H1 (cell line): ENCODE data around the gene DDC. TPM values are rescaled to one million over a fixed set of nuclear protein-coding genes. Genes with fewer than 3 reads are reported as not detected.
A peak's percentile ranks its signal among the peaks of the same experiment; 100 is the strongest.

Experiments
- CTCF ChIA-PET: fragments of 300-600 bp; sonication (Branson Sonifier 250); formaldehyde crosslinking; loops from one replicate; lab custom pipeline; 2021; ENCODE audit not compliant: partially characterized antibody; lab: Charles Lee
- POLR2A ChIA-PET: fragments of 300-600 bp; sonication (Branson Sonifier 250); formaldehyde crosslinking; loops from one replicate; lab custom pipeline; 2021; ENCODE audit warnings: inconsistent platforms; ENCODE audit not compliant: partially characterized antibody; lab: Charles Lee
- DNase-seq, 2 experiments: peaks; one replicate each; pipeline versions ENCODE4 v3.0.0 to v3.0.0-alpha.2; 2010 to 2022; ENCODE audit warnings: low spot score in 2 of 2, low read depth in 1 of 2, mixed read lengths in 1 of 2
- FAIRE-seq: peaks from 2 replicates; lab custom pipeline; 2011; peaks lifted over from hg19 to GRCh38; lab: Jason Lieb, UNC
- H2AFZ ChIP-seq: 2 replicates; pipeline ENCODE4 v1.8.1; 2012; ENCODE audit warnings: low read length, inconsistent platforms
- H2AK5ac ChIP-seq: 2 replicates; pipeline ENCODE4 v1.6.1; 2013; ENCODE audit warnings: low read depth, low read length
- H2BK120ac ChIP-seq: replicated peaks from 2 replicates; pipeline ENCODE3; 2013; ENCODE audit warnings: low read depth, low read length, inconsistent platforms
- H2BK12ac ChIP-seq: 2 replicates; pipeline ENCODE4 v1.6.1; 2013; ENCODE audit warnings: low read depth, low read length
- H2BK15ac ChIP-seq: 2 replicates; pipeline ENCODE4 v1.6.1; 2013; ENCODE audit warnings: low read length
- H2BK20ac ChIP-seq: 2 replicates; pipeline ENCODE4 v1.6.1; 2013; ENCODE audit warnings: low read length
- H2BK5ac ChIP-seq: 2 replicates; pipeline ENCODE4 v1.6.1; 2013; ENCODE audit warnings: low read depth, low read length
- H3K14ac ChIP-seq: 2 replicates; pipeline ENCODE4 v1.6.1; 2013; ENCODE audit warnings: inconsistent platforms; ENCODE audit not compliant: insufficient read length
- H3K18ac ChIP-seq: 2 replicates; pipeline ENCODE4 v1.6.1; 2013; ENCODE audit warnings: low read length; ENCODE audit errors: extremely low read depth
- H3K23ac ChIP-seq: 2 replicates; pipeline ENCODE4 v1.6.1; 2013; ENCODE audit warnings: inconsistent platforms; ENCODE audit not compliant: insufficient read length
- H3K23me2 ChIP-seq: 2 replicates; pipeline ENCODE4 v1.6.1; 2013; ENCODE audit warnings: low read depth, low read length
- H3K27ac ChIP-seq: 2 replicates; pipeline ENCODE4 v1.6.1; 2011; ENCODE audit warnings: low read depth, low read length, inconsistent platforms
- H3K27me3 ChIP-seq, 4 experiments: replicated peaks in 1 of 4; 1 replicate in 1 of 4; 2 replicates in 3 of 4; pipeline versions ENCODE4 v1.6.1 to v1.8.1; 2011 to 2013; ENCODE audit warnings: low read length in 3 of 4, mild to moderate bottlenecking in 3 of 4, inconsistent platforms in 2 of 4, mixed read lengths in 2 of 4, moderate library complexity in 1 of 4; ENCODE audit not compliant: control insufficient read depth in 3 of 4, insufficient read depth in 3 of 4; ENCODE audit errors: extremely low read depth in 1 of 4
- H3K36me3 ChIP-seq, 4 experiments: 2 replicates each; pipeline versions ENCODE4 v1.6.1 to v1.8.1; 2011 to 2013; ENCODE audit warnings: mild to moderate bottlenecking in 4 of 4, low read length in 3 of 4, moderate library complexity in 2 of 4, control low read depth in 1 of 4, inconsistent platforms in 1 of 4; ENCODE audit not compliant: insufficient read depth in 4 of 4, control insufficient read depth in 2 of 4
- H3K4ac ChIP-seq: replicated peaks from 2 replicates; pipeline ENCODE3; 2013; ENCODE audit warnings: low read length, low read depth, mixed read lengths, inconsistent platforms; ENCODE audit not compliant: insufficient read length
- H3K4me1 ChIP-seq, 4 experiments: replicated peaks in 1 of 4; 1 replicate in 1 of 4; 2 replicates in 3 of 4; pipeline versions ENCODE4 v1.6.1 to v1.8.1; 2011 to 2013; ENCODE audit warnings: low read length in 3 of 4, inconsistent platforms in 2 of 4, mixed read lengths in 1 of 4; ENCODE audit not compliant: insufficient read depth in 4 of 4, control insufficient read depth in 3 of 4
- H3K4me2 ChIP-seq, 2 experiments: 2 replicates each; pipeline versions ENCODE4 v1.6.1 to v1.8.1; 2011 to 2013; ENCODE audit warnings: low read depth in 2 of 2, low read length in 2 of 2, control low read depth in 1 of 2, inconsistent platforms in 1 of 2, mild to moderate bottlenecking in 1 of 2; ENCODE audit not compliant: insufficient read depth in 1 of 2
- H3K4me3 ChIP-seq, 4 experiments: fragments of 200-600, 300-600 bp in 1 of 4; sonication (generic), shearing (Covaris generic), sonication (Bioruptor Twin) in 1 of 4; 2 replicates each; pipeline versions ENCODE4 v1.5.1 to v1.8.1; 2011 to 2016; ENCODE audit warnings: low read length in 4 of 4, low read depth in 3 of 4, control low read depth in 2 of 4, inconsistent platforms in 2 of 4, mild to moderate bottlenecking in 2 of 4, mixed read lengths in 1 of 4, moderate library complexity in 1 of 4; ENCODE audit not compliant: insufficient read depth in 2 of 4; ENCODE audit errors: extremely low read depth in 1 of 4
- H3K56ac ChIP-seq: replicated peaks from 2 replicates; pipeline ENCODE3; 2013; ENCODE audit warnings: low read depth, mild to moderate bottlenecking, mixed read lengths, low read length, inconsistent platforms; ENCODE audit not compliant: insufficient read length
- H3K79me1 ChIP-seq: 2 replicates; pipeline ENCODE4 v1.6.1; 2013; ENCODE audit warnings: low read depth, low read length, control low read depth
- H3K79me2 ChIP-seq, 2 experiments: 2 replicates each; pipeline versions ENCODE4 v1.6.1 to v1.8.1; 2012 to 2013; ENCODE audit warnings: low read length in 2 of 2, mild to moderate bottlenecking in 2 of 2, inconsistent platforms in 1 of 2; ENCODE audit not compliant: insufficient read depth in 2 of 2, control insufficient read depth in 1 of 2
- H3K9ac ChIP-seq, 4 experiments: replicated peaks in 1 of 4; 1 replicate in 1 of 4; 2 replicates in 3 of 4; pipeline versions ENCODE4 v1.6.1 to v1.8.1; 2011 to 2013; ENCODE audit warnings: low read depth in 3 of 4, low read length in 3 of 4, control low read depth in 2 of 4, mild to moderate bottlenecking in 2 of 4, moderate library complexity in 2 of 4, inconsistent platforms in 1 of 4; ENCODE audit errors: extremely low read depth in 1 of 4
- H3K9me3 ChIP-seq, 2 experiments: 2 replicates each; pipeline versions ENCODE4 v1.6.1 to v1.8.1; 2012 to 2013; ENCODE audit warnings: mild to moderate bottlenecking in 2 of 2, moderate library complexity in 2 of 2, control low read depth in 1 of 2, inconsistent platforms in 1 of 2, low read depth in 1 of 2, low read length in 1 of 2, mixed read lengths in 1 of 2; ENCODE audit not compliant: insufficient read depth in 2 of 2
- H4K20me1 ChIP-seq, 2 experiments: replicated peaks in 1 of 2; 2 replicates each; pipeline versions ENCODE3 to v1.8.1; 2011 to 2013; ENCODE audit warnings: inconsistent platforms in 2 of 2, low read length in 2 of 2, mild to moderate bottlenecking in 1 of 2; ENCODE audit not compliant: insufficient read depth in 2 of 2, control insufficient read depth in 1 of 2
- H4K5ac ChIP-seq: 2 replicates; pipeline ENCODE4 v1.6.1; 2013; ENCODE audit warnings: low read length, low read depth, mixed read lengths, inconsistent platforms; ENCODE audit not compliant: insufficient read length
- H4K8ac ChIP-seq: 2 replicates; pipeline ENCODE4 v1.8.0; 2013; ENCODE audit warnings: mild to moderate bottlenecking, moderate library complexity, low read length, inconsistent platforms; ENCODE audit not compliant: insufficient read depth; ENCODE audit errors: extremely low read depth
- H4K91ac ChIP-seq: replicated peaks from 2 replicates; pipeline ENCODE3; 2013; ENCODE audit warnings: low read length, mixed read lengths, inconsistent platforms; ENCODE audit not compliant: insufficient read length
- RAD21 ChIP-seq, 2 experiments: IDR thresholded peaks in 1 of 2; conservative IDR thresholded peaks in 1 of 2; 2 replicates each; pipeline ENCODE4 v1.6.1; 2011; ENCODE audit warnings: low read depth in 2 of 2, low read length in 2 of 2, improper control_type of control experiment in 1 of 2, inconsistent platforms in 1 of 2, mild to moderate bottlenecking in 1 of 2, moderate library complexity in 1 of 2
- YY1 ChIP-seq: IDR thresholded peaks from 2 replicates; pipeline ENCODE4 v1.6.1; 2011; ENCODE audit warnings: low read depth, mild to moderate bottlenecking, low read length
- WGBS, 2 experiments: shearing (Covaris generic) in 1 of 2; methylation state at CpG; one replicate each; pipeline versions ENCODE4 v1.1.6 to v1.1.7; 2013 to 2015; ENCODE audit warnings: low lambda C conversion rate in 2 of 2, mixed read lengths in 2 of 2, inconsistent platforms in 1 of 2, low coverage in 1 of 2, missing lambda C conversion rate in 1 of 2; ENCODE audit not compliant: insufficient replicate concordance in 2 of 2, insufficient coverage in 1 of 2, insufficient read length in 1 of 2; ENCODE audit errors: extremely low coverage in 1 of 2, missing lambda C conversion rate in 1 of 2; 5-methylcytosine and 5-hydroxymethylcytosine counted together
- polyA plus RNA-seq, 7 experiments: library from polyadenylated mRNA; depleted of rRNA in 3 of 7; stranded (reverse) in 5 of 7; unstranded in 2 of 7; fragments of >200 nt in 5 of 7; fragments of 200-250 nt in 2 of 7; gene quantifications; 1 replicate in 5 of 7; 2 replicates in 1 of 7; 4 replicates in 1 of 7; pipeline versions ENCODE4 v1.2.1 to v1.2.3, GENCODE V29; 2011 to 2013; ENCODE audit warnings: missing spikeins in 2 of 7, mixed read lengths in 2 of 7
- total RNA-seq: library from RNA; stranded (reverse); fragmentation: NEBNext Ultra II Directional; extraction: Animal tissue kit (Norgen Biotek cat#: 25700); gene quantifications from 2 replicates; pipeline ENCODE4 v1.2.1, GENCODE V29; 2021
- TF ChIP-seq, protein P1 (sequence below): IDR thresholded peaks from 2 replicates; pipeline ENCODE4 v1.6.1; 2012; ENCODE audit warnings: inconsistent platforms
- TF ChIP-seq, protein P2 (sequence below), 3 experiments: IDR thresholded peaks; 1 replicate in 2 of 3; 2 replicates in 1 of 3; pipeline versions ENCODE4 v1.5.1 to v1.6.1; 2011; ENCODE audit warnings: low read length in 3 of 3, mild to moderate bottlenecking in 3 of 3, inconsistent platforms in 2 of 3, low read depth in 1 of 3, moderate library complexity in 1 of 3; ENCODE audit not compliant: insufficient read depth in 1 of 3; ENCODE audit errors: control extremely low read depth in 1 of 3
- TF ChIP-seq, protein P3 (sequence below): IDR thresholded peaks from 2 replicates; pipeline ENCODE4 v1.6.1; 2012; ENCODE audit warnings: inconsistent platforms

Gene DDC
- total and polyA plus RNA-seq, 2 of the 8 experiments (the other 6 are each of a cell fraction or from before 2014, with no cell fraction given), result 0.05 TPM; not detected in 1

DNA sequence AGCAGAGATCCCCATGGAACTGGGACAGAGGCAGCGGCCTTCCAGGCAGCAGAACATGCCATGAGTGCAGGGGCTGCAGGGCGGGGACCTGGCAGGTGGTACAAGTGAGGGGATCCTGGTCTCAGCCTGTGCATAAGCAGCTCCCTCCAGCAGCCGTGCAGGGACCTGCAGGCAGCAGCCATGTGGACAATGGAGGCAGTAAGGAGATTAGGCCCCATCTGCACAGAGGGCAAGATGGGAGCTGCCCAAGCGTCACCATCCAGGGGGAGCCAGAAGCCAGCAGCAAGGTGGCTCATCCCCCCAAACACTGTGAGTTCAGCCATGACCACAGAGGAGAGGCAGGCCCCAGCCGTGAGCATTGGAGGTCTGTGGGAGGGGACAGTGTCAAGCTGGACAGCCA is 3.1 kb downstream of the DDC start:
- Histone ChIP-seq H4K20me1 (peaks cover 0 to 2% of the 10 kb centered on the region in 2 experiments), H3K36me3 (no peaks in the 10 kb centered on the region), H4K8ac (no peak overlapping the region; the same call in none of the 2 replicates), H2BK20ac (no peak overlapping the region), H2AK5ac (no peak overlapping the region; the same call in 1 of the 2 replicates), H3K79me1 (no peaks in the 10 kb centered on the region), H3K18ac (no peak overlapping the region), H4K5ac (peak overlapping the region; percentile 21), H3K56ac (no peak overlapping the region), H3K23ac (no peak overlapping the region), H2AFZ (0 out of 2 replicates have a peak overlapping the region, but pooled peaks have one; percentile 60), H2BK15ac (no peak overlapping the region), H2BK120ac (no peak overlapping the region), H2BK5ac (0 out of 2 replicates have a peak overlapping the region, but pooled peaks have one; percentile 10), H3K23me2 (no peaks in the 10 kb centered on the region), H3K4me1 (peaks cover 0 to 3% (median 0%) of the 10 kb centered on the region in 4 experiments; a peak in 2 of 7 replicates), H2BK12ac (no peak overlapping the region; the same call in 1 of the 2 replicates), H3K4ac (no peak overlapping the region), H3K4me3 (no peak overlapping the region), H3K27ac (no peak overlapping the region), H3K9ac (no peak overlapping the region), H3K4me2 (no peak overlapping the region), H3K14ac (no peak overlapping the region), H3K9me3 (no peaks in the 10 kb centered on the region), H4K91ac (no peak overlapping the region), H3K27me3 (no peaks in the 10 kb centered on the region), H3K79me2 (no peaks in the 10 kb centered on the region)
- no peak for FAIRE-seq
- TF ChIP-seq RAD21 (IDR thresholded peaks at IDR 0.05 in 1 of 2, conservative IDR thresholded peaks at IDR 0.05 in 1 of 2; ENCODE audit: low read depth in 2 of 2, low read length in 2 of 2), result peak; percentile 22 to 43; a peak in 2 of 4 replicates
- TF ChIP-seq YY1, result no peak
- TF ChIP-seq, protein P1, sequence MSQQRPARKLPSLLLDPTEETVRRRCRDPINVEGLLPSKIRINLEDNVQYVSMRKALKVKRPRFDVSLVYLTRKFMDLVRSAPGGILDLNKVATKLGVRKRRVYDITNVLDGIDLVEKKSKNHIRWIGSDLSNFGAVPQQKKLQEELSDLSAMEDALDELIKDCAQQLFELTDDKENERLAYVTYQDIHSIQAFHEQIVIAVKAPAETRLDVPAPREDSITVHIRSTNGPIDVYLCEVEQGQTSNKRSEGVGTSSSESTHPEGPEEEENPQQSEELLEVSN, result 0 out of 2 replicates have a peak, but pooled peaks have one; percentile 17
- TF ChIP-seq, protein P2, sequence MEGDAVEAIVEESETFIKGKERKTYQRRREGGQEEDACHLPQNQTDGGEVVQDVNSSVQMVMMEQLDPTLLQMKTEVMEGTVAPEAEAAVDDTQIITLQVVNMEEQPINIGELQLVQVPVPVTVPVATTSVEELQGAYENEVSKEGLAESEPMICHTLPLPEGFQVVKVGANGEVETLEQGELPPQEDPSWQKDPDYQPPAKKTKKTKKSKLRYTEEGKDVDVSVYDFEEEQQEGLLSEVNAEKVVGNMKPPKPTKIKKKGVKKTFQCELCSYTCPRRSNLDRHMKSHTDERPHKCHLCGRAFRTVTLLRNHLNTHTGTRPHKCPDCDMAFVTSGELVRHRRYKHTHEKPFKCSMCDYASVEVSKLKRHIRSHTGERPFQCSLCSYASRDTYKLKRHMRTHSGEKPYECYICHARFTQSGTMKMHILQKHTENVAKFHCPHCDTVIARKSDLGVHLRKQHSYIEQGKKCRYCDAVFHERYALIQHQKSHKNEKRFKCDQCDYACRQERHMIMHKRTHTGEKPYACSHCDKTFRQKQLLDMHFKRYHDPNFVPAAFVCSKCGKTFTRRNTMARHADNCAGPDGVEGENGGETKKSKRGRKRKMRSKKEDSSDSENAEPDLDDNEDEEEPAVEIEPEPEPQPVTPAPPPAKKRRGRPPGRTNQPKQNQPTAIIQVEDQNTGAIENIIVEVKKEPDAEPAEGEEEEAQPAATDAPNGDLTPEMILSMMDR (IDR thresholded peaks at IDR 0.05; ENCODE audit: control extremely low read depth in 1 of 3, insufficient read depth in 1 of 3, low read depth in 1 of 3, low read length in 3 of 3), result peak; percentile 21 to 35 (median 35); a peak in 2 of 4 replicates
- TF ChIP-seq, protein P3, sequence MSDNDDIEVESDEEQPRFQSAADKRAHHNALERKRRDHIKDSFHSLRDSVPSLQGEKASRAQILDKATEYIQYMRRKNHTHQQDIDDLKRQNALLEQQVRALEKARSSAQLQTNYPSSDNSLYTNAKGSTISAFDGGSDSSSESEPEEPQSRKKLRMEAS, result peak; percentile 61; the same call in 1 of the 2 replicates
- 89% methylated on average over 5 of the region's 5 CpGs; no CpG with 5 or more reads in 1 of the 2 experiments for WGBS, 2 experiments
- DNase-seq, result no peak
- CTCF ChIA-PET, result interaction anchor here (0.7 to 2.5 kb wide), 20 partner anchors 8 to 599 kb away, joined by 3 to 16 read pairs (median 3); no protein-coding TSS in a partner anchor
- POLR2A ChIA-PET, result no interaction called here
